Lung (tissue), 12 donors: Measurements from ENCODE around the gene TTC39B. TPM values are rescaled to one million over a fixed set of nuclear protein-coding genes. Genes with fewer than 3 reads are reported as not detected.

Experiments used
- ATAC-seq: fragments of 200-7000 bp; cut with Tn5 transposase; one replicate; pipeline ENCODE4 v1.9.1; 2020; ENCODE audit warnings: moderate number of reproducible peaks; ENCODE audit not compliant: insufficient read depth, low FRiP score
- DNase-seq, 3 donors: peaks; one replicate each; pipeline ENCODE4 v3.0.0-alpha.2; 2013 to 2017
- H3K27ac ChIP-seq, 2 donors: one replicate each; pipeline ENCODE4 v1.5.1; 2013; ENCODE audit warnings: mild to moderate bottlenecking in 2 of 2, moderate library complexity in 2 of 2, control low read depth in 1 of 2, inconsistent platforms in 1 of 2, low read depth in 1 of 2, low read length in 1 of 2
- H3K27me3 ChIP-seq, 3 donors: one replicate each; pipeline ENCODE4 v1.5.1; 2013; ENCODE audit warnings: low read length in 2 of 3; ENCODE audit not compliant: control insufficient read depth in 3 of 3, insufficient read depth in 3 of 3
- H3K36me3 ChIP-seq, 4 donors: one replicate each; pipeline ENCODE4 v1.5.1; 2013; ENCODE audit warnings: low read length in 4 of 4, mild to moderate bottlenecking in 1 of 4, moderate library complexity in 1 of 4; ENCODE audit not compliant: control insufficient read depth in 4 of 4, insufficient read depth in 4 of 4
- H3K4me1 ChIP-seq, 5 donors: one replicate each; pipeline ENCODE4 v1.5.1; 2013; ENCODE audit warnings: low read length in 5 of 5, mild to moderate bottlenecking in 2 of 5, moderate library complexity in 1 of 5; ENCODE audit not compliant: control insufficient read depth in 5 of 5, insufficient read depth in 5 of 5
- H3K4me3 ChIP-seq: one replicate; pipeline ENCODE4 v1.5.1; 2013; ENCODE audit warnings: mild to moderate bottlenecking, control low read depth, moderate library complexity
- H3K9ac ChIP-seq, 2 donors: one replicate each; pipeline ENCODE4 v1.5.1; 2013; ENCODE audit warnings: low read length in 2 of 2, control low read depth in 1 of 2; ENCODE audit not compliant: insufficient read depth in 1 of 2
- H3K9me3 ChIP-seq, 4 donors: one replicate each; pipeline ENCODE4 v1.5.1; 2013; ENCODE audit warnings: low read length in 3 of 4, mild to moderate bottlenecking in 1 of 4, moderate library complexity in 1 of 4; ENCODE audit not compliant: control insufficient read depth in 4 of 4, insufficient read depth in 3 of 4
- WGBS, 2 donors: extraction: QIAGEN DNeasy Blood & Tissue Kit; methylation state at CpG; one replicate each; pipeline ENCODE4 v1.1.7; 2013; 5-methylcytosine and 5-hydroxymethylcytosine counted together
- polyA plus RNA-seq, 2 donors: library from polyadenylated mRNA; stranded (reverse); fragments of 200-250 nt; gene quantifications; one replicate each; pipeline ENCODE4 v1.2.1, GENCODE V29; 2013
- total RNA-seq, 2 donors: library from RNA; depleted of rRNA in 1 of 2; stranded (reverse); fragments of >200 nt in 1 of 2; gene quantifications; one replicate each; pipeline ENCODE4 v1.2.1, GENCODE V29; 2014 to 2021
- TF ChIP-seq, protein P1 (sequence below): IDR thresholded peaks from 2 replicates; pipeline ENCODE4 v1.5.1; 2012; ENCODE audit warnings: mild to moderate bottlenecking; ENCODE audit errors: control extremely low read depth, extremely low read depth
- donor health status: control.
- donor health status: control.
- donor health status: Bipolar disorder and iron deficiency.
- donor health status: healthy.
- donor health status: DM: yes; HTN: yes; CAD: no.

The TTC39B gene
- total and polyA plus RNA-seq, 4 donors = 4.2 to 30.0 (median 19.2) TPM

DNA sequence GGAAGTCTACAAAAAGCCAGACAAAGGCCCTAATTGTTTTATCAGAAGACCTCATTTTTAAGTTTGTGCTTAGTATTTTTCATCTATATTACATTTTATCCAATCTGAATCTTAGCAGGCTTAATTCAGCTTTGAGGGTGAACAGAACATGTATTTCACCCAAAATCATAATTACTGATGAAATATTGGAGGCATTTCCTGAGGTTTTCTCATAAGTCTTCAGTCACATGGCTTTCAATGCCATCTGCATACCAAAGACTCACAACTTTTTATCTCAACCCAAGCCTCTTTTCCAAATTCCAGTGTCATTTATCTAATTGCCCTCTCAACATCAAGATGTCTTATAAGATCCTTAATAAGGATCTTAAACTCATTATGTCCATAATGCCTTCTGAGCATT lies 150.8 kb downstream of the TTC39B start:
- DNase-seq (no peak), ATAC-seq (no peak)
- Histone ChIP-seq H3K4me1 (peaks cover 0 to 19% (median 7%) of the 10 kb centered on the region in 5 donors), H3K27ac (no peak overlapping the region), H3K27me3 (peaks cover 0 to 3% (median 0%) of the 10 kb centered on the region in 3 donors), H3K9ac (no peak overlapping the region), H3K36me3 (no peaks in the 10 kb centered on the region), H3K4me3 (no peak overlapping the region), H3K9me3 (no peaks in the 10 kb centered on the region)
- TF ChIP-seq, protein P1, sequence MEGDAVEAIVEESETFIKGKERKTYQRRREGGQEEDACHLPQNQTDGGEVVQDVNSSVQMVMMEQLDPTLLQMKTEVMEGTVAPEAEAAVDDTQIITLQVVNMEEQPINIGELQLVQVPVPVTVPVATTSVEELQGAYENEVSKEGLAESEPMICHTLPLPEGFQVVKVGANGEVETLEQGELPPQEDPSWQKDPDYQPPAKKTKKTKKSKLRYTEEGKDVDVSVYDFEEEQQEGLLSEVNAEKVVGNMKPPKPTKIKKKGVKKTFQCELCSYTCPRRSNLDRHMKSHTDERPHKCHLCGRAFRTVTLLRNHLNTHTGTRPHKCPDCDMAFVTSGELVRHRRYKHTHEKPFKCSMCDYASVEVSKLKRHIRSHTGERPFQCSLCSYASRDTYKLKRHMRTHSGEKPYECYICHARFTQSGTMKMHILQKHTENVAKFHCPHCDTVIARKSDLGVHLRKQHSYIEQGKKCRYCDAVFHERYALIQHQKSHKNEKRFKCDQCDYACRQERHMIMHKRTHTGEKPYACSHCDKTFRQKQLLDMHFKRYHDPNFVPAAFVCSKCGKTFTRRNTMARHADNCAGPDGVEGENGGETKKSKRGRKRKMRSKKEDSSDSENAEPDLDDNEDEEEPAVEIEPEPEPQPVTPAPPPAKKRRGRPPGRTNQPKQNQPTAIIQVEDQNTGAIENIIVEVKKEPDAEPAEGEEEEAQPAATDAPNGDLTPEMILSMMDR = no peak

DNA sequence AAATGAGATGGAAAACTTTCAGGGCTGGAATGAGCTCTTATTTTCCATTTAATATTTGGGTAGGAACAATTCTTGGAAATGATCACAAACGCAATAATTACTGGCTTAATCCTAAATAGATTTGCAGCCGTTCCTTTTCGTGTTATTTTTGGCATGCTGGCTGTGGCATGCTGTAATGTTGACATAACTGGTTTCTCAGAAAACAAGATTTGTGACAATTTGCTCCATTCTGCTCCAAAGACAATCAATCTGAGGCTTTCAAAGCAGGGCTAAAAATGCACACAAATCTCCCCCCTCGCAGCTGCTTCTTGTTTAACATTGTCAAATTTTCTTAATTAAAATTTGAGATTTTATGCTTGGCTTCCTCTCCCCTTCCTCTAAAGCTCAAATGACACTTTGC lies 151.2 kb downstream of the TTC39B start:
- H3K4me3 ChIP-seq = no peak overlapping the region
- H3K9me3 ChIP-seq = no peaks in the 10 kb centered on the region
- H3K27me3 ChIP-seq = peaks cover 0 to 3% (median 0%) of the 10 kb centered on the region in 3 donors
- H3K27ac ChIP-seq = no peak overlapping the region
- DNase-seq (peak; percentile 54 to 91 (median 89)), ATAC-seq (no peak)
- 13 to 26% methylated on average over 4 of the region's 4 CpGs for WGBS, 2 donors
- TF ChIP-seq, protein P1 = no peak
- H3K4me1 ChIP-seq = peaks cover 0 to 19% (median 7%) of the 10 kb centered on the region in 5 donors
- no peak overlapping the region for H3K9ac ChIP-seq
- no peaks in the 10 kb centered on the region for H3K36me3 ChIP-seq

DNA sequence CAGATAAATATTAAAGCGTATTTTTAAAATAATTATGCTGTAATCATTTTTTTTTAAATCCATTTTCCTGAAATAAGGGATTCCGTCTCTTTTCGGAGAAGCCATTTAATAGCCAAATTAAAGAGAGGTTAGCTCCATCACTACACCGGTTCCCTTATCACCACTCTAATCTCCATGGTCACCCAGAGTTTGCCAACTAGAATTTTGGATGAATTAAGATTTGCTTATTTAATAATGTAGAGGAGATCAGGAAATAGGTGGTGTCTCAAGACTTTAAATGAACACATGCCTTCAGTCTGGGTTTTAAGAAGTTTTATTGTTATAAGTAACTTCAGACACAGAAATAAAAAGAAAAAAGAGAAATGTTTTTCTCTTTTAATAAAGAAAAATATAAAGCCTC lies 151.7 kb downstream of the TTC39B start:
- ATAC-seq = no peak
- Histone ChIP-seq H3K4me1 (peaks cover 0 to 19% (median 7%) of the 10 kb centered on the region in 5 donors), H3K27me3 (peaks cover 0 to 3% (median 0%) of the 10 kb centered on the region in 3 donors), H3K27ac (no peak overlapping the region), H3K9ac (no peak overlapping the region), H3K4me3 (no peak overlapping the region), H3K9me3 (no peaks in the 10 kb centered on the region), H3K36me3 (no peaks in the 10 kb centered on the region)
- peak in 1 of 3 donors; percentile 24 for DNase-seq
- TF ChIP-seq, protein P1 = no peak
- 46 to 54% methylated on average over 4 of the region's 4 CpGs for WGBS, 2 donors

DNA sequence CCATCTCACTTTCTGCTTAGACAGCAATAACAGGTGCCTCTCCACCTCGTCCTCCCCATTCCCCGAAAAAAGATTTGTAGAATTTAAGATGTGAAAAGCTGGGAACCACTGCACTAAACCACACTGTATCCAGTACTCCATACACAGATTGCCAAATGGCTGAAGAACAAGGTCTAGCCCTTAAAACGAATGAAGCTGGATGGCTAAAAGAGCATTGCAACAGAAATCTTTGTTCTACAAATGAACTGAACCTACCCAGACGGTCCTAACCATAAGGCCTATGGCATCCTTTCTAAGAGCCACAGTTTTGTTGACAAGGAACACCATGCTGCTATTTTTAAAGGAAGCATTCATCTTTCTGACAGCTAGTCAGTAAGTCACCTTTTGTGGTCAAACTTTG lies 152.3 kb downstream of the TTC39B start:
- H3K4me3 ChIP-seq = no peak overlapping the region
- no peak overlapping the region for H3K9ac ChIP-seq
- WGBS, 2 donors = 82 to 85% methylated on average over 4 of the region's 4 CpGs
- H3K27me3 ChIP-seq = peaks cover 0 to 3% (median 0%) of the 10 kb centered on the region in 3 donors
- no peaks in the 10 kb centered on the region for H3K36me3 ChIP-seq
- ATAC-seq (no peak), DNase-seq (no peak)
- H3K27ac ChIP-seq = no peak overlapping the region
- H3K4me1 ChIP-seq = peaks cover 0 to 19% (median 7%) of the 10 kb centered on the region in 5 donors
- H3K9me3 ChIP-seq = no peaks in the 10 kb centered on the region
- TF ChIP-seq, protein P1 = no peak
